AG04450 (cell line): Measurements from ENCODE around the gene DMBX1. TPM values are rescaled to one million over a fixed set of nuclear protein-coding genes. Genes with fewer than 3 reads are reported as not detected.

ENCODE experiments used
- CTCF ChIA-PET: fragments of 300-600, 350-600 bp; formaldehyde crosslinking; extraction: SDS; loops from one replicate; lab custom pipeline; 2022; ENCODE audit warnings: antibody characterized with exemption, inconsistent platforms; lab: Charles Lee
- POLR2A ChIA-PET: fragments of 350-600 bp; formaldehyde crosslinking; extraction: SDS; loops from one replicate; lab custom pipeline; 2021; ENCODE audit warnings: antibody characterized with exemption, inconsistent platforms; lab: Yijun Ruan, JAX
- DNase-seq: peaks from one replicate; pipeline ENCODE4 v3.0.0-alpha.2; 2011; ENCODE audit warnings: low read depth, low spot score
- H3K27ac ChIP-seq: one replicate; pipeline ENCODE4 v1.5.1; 2012; ENCODE audit warnings: low read depth, low read length, control low read depth
- H3K27me3 ChIP-seq: one replicate; pipeline ENCODE4 v1.6.0; 2012; ENCODE audit warnings: low read length; ENCODE audit not compliant: control insufficient read depth, insufficient read depth
- H3K4me3 ChIP-seq: 2 replicates; pipeline ENCODE4 v1.5.1; 2011; ENCODE audit warnings: mild to moderate bottlenecking, low read depth, low read length, control low read depth
- H3K9me3 ChIP-seq: 2 replicates; pipeline ENCODE4 v1.5.1; 2012; ENCODE audit warnings: low read length; ENCODE audit not compliant: control insufficient read depth, insufficient read depth
- polyA plus RNA-seq: library from polyadenylated mRNA; depleted of rRNA; stranded (reverse); fragments of >200 nt; gene quantifications from 2 replicates; pipeline ENCODE4 v1.2.3, GENCODE V29; 2011
- TF ChIP-seq, protein P1 (sequence below): IDR thresholded peaks from 2 replicates; pipeline ENCODE4 v1.5.1; 2011; ENCODE audit warnings: low read depth, low read length, control low read depth, inconsistent platforms

DMBX1 gene
- polyA plus RNA-seq, 1 experiment: not detected

- ChIA-PET POLR2A (no interaction called here), CTCF (interaction anchor here (1.0 kb wide), 1 partner anchor 18 kb away, joined by 3 read pairs; no protein-coding TSS in a partner anchor)
- Histone ChIP-seq H3K9me3 (no peaks in the 10 kb centered on the region; the same call in 1 of the 2 replicates), H3K4me3 (no peak overlapping the region), H3K27me3 (peaks cover 79% of the 10 kb centered on the region), H3K27ac (no peak overlapping the region)
- no peak for DNase-seq
- TF ChIP-seq, protein P1, sequence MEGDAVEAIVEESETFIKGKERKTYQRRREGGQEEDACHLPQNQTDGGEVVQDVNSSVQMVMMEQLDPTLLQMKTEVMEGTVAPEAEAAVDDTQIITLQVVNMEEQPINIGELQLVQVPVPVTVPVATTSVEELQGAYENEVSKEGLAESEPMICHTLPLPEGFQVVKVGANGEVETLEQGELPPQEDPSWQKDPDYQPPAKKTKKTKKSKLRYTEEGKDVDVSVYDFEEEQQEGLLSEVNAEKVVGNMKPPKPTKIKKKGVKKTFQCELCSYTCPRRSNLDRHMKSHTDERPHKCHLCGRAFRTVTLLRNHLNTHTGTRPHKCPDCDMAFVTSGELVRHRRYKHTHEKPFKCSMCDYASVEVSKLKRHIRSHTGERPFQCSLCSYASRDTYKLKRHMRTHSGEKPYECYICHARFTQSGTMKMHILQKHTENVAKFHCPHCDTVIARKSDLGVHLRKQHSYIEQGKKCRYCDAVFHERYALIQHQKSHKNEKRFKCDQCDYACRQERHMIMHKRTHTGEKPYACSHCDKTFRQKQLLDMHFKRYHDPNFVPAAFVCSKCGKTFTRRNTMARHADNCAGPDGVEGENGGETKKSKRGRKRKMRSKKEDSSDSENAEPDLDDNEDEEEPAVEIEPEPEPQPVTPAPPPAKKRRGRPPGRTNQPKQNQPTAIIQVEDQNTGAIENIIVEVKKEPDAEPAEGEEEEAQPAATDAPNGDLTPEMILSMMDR: no peak
Measured at GRCh38 chr1:46464915-46465314, 24.7 kb upstream of the DMBX1 start.

DNA sequence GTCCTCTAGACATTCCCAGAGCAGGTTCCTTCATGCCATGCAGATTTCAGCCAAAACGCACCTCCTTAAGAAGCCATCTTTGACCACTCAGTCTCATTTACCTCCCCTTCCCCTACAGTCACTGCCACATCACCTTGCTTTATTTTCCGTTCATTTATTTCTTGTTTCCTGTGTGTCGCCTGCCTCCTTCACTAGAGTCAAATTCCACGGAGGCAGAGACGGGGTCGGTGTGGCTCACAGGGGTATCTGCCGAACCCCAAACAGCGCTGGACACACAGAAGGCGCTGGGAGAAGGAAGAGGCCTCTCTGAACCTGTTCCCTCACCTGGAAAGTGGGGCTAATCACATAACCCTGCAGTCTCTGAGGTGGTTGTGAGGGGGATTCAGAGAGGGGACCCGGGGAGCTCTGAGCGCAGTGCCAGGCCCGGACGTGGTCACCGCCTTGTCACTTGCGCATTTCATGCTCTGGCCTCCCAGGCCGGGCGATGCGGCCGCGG lies 23.6 kb upstream of the DMBX1 start:
- no peak for DNase-seq
- ChIA-PET POLR2A (no interaction called here), CTCF (no interaction called here)
- H3K27ac ChIP-seq: peak overlapping the region; percentile 21
- no peak overlapping the region for H3K4me3 ChIP-seq
- TF ChIP-seq, protein P1: no peak
- peaks cover 76% of the 10 kb centered on the region for H3K27me3 ChIP-seq
- no peaks in the 10 kb centered on the region; the same call in 1 of the 2 replicates for H3K9me3 ChIP-seq

- H3K9me3 ChIP-seq: no peaks in the 10 kb centered on the region; the same call in 1 of the 2 replicates
- DNase-seq: no peak
- ChIA-PET POLR2A (no interaction called here), CTCF (no interaction called here)
- H3K27ac ChIP-seq: no peak overlapping the region
- H3K27me3 ChIP-seq: peaks cover 73% of the 10 kb centered on the region
- peak overlapping the region; percentile 48 for H3K4me3 ChIP-seq
- TF ChIP-seq, protein P1: no peak
Measured at GRCh38 chr1:46466477-46467182, 23.0 kb upstream of the DMBX1 start.

DNA sequence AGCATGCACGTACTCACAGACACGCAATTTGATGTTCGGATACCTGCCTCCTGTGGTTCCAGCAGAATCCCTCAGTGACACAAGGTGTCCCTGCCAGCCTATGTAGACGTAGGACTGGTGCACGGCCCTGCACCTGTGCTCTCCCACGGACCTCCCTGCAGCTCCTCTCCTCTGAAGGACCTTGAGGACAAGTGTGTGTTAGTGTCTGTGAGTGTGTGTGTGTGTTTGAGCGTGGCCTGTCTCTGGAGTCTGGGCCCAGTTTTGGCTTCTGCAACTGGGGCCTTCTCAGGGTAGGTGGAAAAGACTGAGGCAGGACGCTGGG lies 22.5 kb upstream of the DMBX1 start:
- no peak for DNase-seq
- Histone ChIP-seq H3K27me3 (peaks cover 73% of the 10 kb centered on the region), H3K9me3 (no peaks in the 10 kb centered on the region; the same call in 1 of the 2 replicates), H3K4me3 (peak overlapping the region; percentile 48), H3K27ac (no peak overlapping the region)
- TF ChIP-seq, protein P1: no peak
- ChIA-PET CTCF (no interaction called here), POLR2A (no interaction called here)

- no peak for DNase-seq
- H3K4me3 ChIP-seq: no peak overlapping the region
- POLR2A ChIA-PET: no interaction called here
- TF ChIP-seq, protein P1: no peak
- peaks cover 80% of the 10 kb centered on the region for H3K27me3 ChIP-seq
- no peak overlapping the region for H3K27ac ChIP-seq
- CTCF ChIA-PET: interaction anchor here (0.5 to 2.4 kb wide), 2 partner anchors 22 to 59 kb away, joined by 3 to 8 read pairs; no protein-coding TSS in a partner anchor
- no peaks in the 10 kb centered on the region; the same call in 1 of the 2 replicates for H3K9me3 ChIP-seq
Measured at GRCh38 chr1:46469881-46470280, 19.8 kb upstream of the DMBX1 start.
